TTC549 (cell line): ENCODE measurements around the gene FASLG.

Experiments used
- FAIRE-seq: peaks from 2 replicates; lab custom pipeline; 2012; peaks lifted over from hg19 to GRCh38; lab: Jason Lieb, UNC

FASLG gene

DNA sequence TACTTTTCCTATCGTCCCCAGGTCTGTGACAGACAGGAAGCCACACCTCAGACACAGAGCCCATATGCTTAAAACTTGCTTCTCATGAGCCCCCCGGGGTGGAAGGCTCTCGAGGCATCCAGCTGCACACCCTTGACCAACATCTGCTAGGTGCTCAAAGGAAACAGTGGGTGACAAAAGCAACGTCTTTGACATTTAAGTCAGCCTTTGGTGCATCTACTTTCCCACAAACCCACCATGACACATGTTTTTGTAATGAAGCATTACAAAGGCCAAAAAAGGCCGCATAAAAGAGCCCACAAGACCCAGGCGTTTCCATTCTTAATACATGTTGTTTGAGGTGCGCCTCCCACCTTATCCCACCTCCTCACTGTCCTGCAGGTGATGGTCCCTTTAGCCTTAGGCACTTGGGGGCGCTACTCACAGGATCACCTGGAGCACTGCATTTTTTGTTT is 11.8 kb upstream of the FASLG start:
- FAIRE-seq, result no peak

DNA sequence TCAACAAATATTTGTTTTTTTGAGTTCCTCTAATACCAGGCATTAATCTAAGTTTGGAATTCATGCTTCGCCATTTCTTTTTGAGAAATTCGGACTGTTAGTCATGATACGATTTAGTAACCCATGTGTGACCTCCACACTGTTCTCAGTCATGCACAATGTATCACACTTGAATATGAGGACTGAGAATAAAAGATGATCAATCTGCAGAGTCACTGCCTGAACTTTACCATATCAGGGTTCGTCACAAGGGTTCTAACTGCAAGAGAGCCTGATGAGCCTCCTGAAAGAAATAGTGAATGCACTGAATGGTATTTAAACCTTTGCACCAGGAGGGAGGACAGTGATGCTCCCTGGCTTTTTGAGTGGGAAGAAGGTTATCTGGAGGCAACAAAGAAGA is 10.9 kb upstream of the FASLG start:
- no peak for FAIRE-seq

DNA sequence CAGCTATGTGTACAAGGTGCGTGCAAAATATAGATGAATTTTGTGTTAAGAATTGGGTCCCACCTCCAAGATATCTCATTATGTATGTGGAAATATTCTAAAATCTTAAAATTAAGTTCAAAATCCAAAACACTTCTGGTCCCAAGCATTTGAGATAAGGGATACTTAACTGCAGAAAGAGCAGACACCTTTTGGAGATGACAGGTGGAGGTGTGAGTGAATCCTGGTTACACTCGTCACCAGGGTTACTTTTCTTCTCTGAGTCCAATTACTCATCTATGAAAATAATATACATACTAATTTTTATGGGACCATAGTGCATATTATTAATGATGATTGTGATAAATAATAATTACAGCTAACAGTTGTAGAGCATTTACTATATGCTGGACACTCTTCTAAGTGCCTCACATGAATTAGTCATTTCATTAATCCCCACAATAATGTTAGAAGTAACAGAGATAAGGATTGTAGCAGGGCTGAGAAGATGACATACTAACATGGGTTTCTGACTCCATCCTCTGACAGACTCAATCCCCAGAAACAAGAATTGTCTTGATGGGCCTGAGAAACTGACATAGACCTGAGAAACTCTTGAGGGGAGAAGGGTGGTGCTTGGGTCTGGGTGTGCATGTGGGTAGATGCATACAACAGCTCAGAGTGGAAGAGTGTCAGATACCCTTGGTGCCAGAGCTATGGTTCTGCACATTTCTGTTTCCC is 8.3 kb upstream of the FASLG start:
- no peak for FAIRE-seq

DNA sequence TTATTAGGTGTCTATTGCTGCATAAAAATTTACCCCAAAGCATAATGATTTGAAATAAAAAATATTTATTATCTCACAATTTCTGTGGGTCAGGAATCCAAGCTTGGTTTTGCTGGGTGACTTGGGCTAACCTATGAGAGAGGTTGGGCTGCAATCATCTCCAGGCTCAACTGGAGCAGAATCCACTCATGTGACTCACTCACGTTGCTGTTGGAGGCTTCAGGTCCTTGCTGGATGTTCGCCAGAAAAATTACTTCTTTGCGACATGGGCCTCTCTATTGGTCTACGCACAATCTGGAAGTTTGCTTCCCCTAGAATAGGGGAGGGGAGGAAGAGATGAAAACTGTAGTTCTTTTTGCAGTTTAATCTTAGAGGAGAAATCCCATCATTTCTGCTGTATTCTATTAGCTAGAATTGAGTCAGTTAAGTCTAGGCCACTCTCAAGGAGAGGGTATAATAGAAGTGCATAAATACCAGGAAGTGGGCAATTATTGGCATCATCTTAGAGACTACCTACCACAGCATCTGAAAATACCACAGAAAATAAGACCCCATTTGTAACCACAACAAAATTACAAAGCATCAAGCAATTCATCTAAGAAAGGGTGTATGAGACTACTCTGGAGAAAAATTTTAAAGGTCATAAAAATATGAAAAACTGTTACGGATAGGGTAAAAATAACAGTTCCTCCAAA is 5.7 kb upstream of the FASLG start:
- FAIRE-seq, result no peak

DNA sequence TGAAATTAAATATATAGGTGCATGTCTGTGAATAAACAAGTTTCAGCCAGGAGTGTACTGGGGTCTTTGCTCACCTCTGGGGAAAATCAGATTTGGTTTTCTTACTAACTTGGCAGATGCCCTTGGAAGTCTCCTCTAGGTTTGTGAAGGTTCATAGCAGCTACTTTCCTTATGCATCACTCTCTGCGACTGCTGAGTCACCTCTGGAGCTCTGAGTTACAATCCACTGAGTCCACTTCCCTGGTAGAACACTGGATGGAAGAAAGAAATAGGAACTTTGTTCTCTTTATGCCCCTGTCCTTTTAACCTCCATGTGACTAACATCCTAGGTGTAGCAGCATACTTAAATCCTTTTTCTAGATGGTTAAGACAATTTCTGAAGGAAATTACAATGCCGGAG is 4.4 kb upstream of the FASLG start:
- FAIRE-seq, result no peak

DNA sequence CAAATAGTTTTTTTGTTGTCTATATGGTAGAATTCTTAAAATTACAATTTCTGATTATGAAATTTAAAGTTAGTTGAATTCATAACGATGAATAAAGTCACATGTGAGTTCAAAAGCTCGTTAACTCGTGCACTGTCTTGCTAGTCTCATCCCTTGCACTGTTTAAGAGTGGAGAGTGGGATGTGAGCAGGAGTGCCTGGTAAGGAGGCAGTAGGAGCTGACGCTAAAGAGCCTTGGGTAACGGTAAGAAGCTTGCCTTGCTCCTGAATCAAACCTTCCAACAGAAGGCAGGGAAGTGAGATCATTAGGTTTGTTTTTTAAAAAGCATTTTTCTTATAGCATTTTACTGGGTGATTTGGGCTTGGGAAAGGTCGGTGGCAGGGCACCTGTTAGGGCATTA is 2.3 kb upstream of the FASLG start:
- FAIRE-seq, result no peak

DNA sequence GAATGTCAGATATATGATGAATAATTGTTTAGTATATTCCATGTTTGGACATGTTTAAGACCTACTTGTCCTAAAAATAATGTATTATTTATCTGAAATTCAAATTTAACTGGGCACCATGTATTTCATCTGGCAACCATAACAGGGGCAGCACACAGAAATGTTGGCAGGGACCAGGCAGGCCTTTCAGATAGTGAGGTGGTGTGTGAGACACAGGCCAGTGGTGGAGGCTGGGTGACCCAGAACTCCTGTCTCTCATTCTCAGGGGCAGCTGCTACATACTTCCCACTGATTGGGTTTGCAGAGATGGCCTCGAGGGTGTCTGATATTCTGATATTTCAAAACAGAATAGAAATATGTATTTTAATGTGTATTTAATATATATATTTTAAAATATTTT is 1.3 kb upstream of the FASLG start:
- no peak for FAIRE-seq

DNA sequence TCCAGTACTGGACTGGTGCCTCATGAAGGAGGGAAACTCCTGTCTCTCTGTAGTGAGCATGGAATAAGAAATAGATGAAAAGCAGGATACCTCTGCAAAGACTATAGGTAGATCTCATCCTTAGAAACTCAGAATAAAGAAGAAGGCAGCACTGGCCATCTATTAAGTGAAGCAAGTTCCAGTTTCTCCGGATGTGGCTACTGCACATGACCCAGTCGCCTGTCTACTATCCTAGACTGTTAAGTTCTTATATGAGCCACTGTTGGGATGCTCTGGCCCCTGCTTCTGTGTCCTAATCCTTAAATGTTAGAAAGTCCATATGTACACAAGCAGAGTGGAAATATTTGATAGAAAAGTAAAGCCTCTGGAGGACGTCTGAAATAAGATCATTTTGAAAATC is 2.2 kb downstream of the FASLG start:
- no peak for FAIRE-seq

DNA sequence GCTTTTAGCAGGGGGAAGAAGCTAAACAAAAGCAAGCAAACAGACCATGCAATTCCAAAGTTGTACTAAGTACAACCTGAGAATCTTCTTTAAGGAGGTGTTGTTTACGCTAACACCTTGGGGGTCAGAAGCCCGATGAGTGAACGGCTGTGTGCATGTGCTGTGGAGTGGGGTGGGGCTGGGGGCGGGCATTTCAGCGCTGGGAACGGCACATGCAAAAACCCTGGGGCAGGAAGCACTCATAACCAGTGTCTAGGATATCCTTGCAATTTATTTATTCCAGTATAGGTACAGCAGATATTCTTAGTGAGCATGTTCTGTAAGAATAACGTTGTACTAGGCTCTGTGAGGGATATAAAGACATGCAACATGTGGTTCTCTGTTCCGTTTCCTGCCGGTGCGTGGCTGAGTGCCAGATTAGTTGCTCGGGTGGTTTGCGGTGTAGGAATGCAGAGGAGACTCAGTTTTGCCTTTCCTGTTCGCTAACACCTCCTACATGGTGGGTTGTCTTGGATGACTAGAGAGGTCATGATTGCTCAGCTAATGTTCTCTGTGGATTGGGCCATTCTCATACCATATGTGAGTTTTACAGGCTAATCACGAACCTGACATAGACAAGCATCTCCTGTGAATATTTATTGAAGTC is 3.7 kb downstream of the FASLG start:
- FAIRE-seq, result no peak

DNA sequence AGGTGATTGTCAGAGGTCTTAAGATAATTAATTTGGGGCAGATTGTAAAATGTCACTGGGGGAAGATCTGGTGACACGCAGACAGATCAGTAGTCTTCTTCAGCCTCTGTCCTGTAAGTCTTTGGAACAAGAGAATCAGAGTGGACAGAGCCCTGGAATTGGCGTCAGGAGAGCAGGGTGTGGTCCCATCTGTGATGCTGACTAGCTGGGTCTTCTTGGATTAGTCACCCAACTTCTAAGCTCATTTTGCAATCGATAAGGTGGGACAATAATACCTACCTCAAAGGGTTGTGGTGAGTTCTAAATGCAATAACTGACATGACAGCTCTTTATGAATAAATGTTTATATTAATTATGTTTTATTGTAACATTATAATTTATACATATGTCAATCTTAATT is 4.8 kb downstream of the FASLG start:
- no peak for FAIRE-seq

DNA sequence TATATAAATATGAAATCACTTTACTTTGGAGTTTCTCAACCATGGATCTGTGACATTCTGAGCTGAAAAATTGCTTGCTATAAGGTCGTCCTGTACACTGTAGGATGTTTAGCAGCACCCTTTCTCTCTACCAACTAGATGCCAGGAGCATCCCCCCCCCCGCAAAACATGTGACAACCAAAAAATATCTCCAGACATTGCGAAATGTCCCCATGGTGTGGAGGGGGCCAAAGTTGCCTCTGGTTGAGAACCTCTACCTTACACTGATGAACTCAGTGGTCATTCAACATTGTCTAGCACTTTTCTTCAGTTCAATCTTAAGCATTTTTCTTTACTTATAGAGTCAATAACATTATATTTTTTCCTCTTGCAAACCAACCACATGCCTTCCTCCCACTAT is 9.2 kb downstream of the FASLG start:
- FAIRE-seq, result no peak

DNA sequence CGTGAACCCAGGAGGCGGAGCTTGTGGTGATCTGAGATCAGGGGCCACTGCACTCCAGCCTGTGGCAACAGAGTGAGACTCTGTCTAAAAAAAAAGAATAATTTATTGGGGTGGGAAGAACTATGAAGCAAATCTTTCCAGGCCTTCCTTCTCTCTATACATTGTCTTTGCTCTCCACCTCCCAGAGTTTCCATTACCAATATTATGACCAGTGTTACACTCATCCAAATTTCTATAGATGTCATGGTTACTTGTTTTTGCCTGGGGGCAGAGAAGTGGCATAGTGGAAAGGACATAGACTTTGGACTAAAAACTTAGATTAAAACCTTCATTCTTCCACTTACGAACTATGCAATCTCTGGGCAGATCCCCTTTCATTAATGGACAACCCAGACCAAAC is 10.1 kb downstream of the FASLG start:
- FAIRE-seq, result no peak

DNA sequence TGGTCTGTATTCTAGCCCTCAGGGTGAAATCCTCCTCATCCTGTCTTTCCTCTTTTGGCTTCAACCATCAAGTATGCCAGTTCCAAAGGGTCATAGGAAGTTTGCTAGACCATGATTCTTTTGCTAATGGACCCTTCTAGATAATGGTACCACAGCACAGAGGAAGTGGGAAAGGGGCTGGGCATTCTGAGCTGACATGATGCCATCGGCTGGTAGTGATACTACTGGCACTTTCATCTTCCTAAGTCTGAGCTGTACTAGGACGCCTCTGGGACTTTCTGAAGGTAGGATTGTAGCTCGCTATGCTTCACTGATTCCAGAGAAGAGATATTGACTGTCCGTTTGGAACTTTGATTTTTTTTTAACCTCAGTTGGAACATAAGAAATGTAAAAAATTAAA is 11.4 kb downstream of the FASLG start:
- no peak for FAIRE-seq

DNA sequence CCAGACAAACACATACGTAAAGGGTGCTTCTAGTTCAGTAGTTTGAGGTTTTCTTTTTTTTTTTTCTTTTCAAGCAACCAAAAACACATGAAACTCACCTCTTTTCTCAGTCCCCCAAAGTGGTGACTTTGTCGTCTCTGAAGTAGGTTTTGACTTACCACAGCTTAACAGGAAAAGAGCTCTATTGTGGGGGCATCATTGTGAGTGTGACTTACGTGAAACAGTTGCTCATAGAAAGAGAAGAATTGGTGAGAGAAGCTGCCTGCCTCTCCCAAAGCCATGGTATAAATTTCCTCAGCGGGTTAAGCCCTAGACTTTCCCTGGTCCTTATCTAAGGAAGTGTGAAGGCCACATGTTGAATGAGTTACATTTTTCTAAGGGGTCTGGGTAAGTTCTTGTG is 11.9 kb downstream of the FASLG start:
- FAIRE-seq, result no peak

DNA sequence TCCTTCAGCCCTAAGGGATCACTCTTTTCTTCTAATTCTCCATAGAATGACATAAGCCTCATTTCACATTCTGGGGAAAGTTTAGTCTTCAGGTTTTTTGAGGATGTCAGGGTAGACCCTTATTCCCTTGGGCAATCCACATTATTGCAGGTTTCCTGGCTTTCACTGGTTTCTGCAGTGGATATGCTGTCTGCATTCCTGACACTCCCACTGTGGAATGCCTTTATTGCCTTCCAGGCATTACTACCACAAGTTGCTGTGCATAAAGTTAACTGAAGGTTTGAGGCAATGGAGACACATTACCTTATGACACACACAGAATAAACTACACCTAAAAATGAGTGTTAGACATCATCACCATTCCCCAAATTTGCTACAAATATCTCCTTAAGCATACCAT is 12.7 kb downstream of the FASLG start:
- no peak for FAIRE-seq

DNA sequence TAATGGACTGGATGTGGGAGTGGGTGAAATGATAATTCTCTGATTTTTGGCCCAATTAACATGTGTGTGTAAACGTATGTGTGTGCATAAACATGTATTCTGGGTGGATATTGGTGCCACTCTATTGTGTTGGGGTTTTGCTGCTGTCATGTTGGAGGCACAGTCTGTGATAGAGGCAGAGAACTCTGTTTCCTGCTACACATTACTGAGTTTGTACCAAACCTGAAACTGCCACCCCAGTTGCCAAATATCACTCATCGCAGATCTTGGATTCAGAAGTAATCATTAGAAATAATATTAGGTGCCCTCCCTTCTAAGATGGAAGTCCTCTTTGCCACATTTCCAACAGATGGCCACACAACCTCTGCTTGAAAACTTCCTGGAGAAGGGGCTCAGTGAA is 13.8 kb downstream of the FASLG start:
- no peak for FAIRE-seq

DNA sequence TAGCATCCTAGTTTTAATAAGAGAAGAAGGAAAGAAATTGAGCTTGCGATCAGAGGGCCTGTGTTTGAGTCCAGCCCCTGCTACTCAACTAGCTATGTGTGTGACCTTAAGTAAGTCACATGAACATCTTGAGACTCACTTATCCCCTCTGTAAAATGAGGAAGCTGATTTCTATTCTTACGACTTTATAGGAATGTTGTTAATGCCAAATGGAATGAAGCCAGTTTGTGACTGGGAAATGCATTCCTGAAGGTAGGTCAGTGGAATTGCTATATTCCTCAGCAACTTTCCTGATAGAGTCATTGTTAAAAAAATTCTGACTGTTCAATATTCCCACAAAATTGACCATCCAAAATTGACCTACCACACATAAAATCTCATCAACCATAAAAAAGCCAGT is 14.9 kb downstream of the FASLG start:
- FAIRE-seq, result no peak

DNA sequence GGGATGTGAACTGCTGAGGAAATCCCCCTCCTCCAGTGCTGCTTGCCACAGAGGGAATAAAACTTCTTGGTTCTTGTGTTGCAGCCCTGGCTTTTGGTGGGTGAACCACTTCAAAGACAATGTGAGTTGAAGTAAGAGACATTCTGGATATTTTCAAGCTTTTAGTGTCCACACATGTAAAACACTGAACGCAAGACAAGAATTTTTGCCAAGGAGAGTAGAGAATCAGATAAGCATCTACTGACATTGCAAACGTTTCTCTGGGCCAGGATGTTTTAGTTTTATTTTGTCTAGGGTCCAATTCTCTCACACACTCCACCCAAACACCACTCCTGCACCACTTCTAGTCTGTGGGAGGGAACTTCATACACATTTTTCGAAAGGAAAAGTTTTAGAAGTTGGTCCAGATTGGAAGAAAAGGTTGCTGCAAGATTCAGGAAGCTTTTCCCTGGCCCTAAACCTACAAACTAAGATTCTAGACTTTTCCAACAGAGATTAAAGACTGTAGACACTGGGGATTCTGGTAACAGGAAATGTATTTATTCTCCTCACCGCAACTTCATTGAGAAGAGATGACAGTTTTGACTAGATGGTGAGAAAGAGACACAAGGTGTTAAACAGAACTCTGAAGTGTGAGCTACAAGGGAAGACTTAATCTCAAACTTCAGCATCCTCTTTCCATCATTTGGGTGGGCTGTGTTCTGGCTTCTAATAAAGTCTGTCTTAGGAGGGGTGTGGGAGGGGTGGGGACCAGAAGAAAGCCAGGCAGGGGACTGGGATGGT is 16.1 kb downstream of the FASLG start:
- FAIRE-seq, result no peak

DNA sequence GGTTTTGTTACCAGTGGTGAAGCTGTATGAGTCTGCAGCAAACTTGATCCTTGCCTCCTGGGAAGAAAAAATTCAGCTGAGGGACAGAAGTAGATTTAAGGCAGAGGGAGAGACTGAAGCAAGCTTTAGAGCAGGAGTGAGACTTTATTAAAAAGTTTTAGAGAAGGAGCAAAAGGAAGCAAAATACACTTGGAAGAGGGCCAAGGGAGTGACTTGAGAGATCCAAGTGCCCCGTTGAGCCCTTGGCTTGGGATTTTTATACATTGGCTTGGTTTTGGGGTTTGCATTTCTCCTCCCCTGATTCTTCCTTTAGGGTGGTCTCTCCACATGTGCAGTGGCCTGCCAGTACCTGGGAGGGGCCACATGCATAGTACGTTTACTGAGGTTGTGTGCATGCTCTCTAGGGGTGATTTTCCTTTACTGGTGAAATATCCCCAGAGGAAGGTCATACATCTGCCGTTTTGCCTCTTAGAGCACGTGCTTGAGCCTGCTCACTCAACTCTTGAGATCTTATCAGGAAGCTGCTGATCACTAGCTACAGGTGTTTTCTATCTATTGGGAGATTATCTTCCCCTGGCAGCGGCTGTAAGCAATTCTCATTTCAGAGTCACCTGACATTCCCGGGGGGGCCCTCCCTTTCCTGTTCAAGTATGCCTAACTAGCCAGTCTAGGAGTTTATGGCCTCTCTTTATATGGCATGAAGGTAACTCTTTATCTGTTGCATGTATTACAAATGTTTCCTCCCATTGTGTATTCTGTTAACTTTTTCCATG is 20.3 kb downstream of the FASLG start:
- FAIRE-seq, result no peak

DNA sequence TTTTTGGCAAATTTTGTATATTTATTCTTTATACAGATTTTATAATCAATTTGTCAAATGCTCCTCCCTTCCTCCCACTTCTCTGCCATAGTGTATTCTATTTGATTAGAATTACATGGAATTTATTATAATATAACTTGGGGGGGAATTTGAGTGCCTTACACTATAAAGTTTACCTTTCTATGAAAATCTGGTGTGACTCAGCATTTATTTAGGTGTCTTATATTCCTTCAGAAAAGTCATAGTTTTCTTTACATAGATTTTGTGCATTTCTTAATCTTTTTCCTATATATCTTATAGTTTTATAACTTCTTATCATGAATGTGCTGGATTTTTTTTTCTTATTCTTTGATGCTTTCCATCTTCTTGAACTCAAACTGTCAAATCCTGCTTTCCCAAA is 21.3 kb downstream of the FASLG start:
- no peak for FAIRE-seq

DNA sequence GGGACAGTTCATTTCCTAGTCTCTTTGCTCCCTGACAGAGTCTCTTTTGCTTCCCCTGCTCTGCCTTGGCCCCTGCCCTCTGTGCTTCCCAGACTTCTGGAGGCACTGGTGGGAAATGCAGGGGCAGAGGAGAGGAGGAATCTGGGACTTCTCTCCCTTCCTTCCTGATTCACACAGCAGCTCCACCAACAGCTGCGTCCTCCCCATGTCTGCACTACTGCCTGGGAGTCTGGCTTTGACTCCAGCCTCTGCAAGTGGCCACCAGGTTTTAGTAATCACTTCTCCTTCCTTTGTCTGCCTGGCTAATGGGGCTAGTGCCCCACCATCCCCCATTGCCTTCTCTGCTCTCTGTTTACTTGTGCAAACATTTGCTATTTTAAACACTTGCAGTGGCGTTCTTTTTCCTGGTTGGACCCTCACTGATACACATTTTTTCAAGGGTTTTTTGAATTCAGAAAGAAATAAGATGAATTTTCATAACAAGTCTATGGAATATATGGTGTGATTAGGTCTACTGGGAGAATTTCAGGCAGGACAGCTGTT is 21.9 kb downstream of the FASLG start:
- FAIRE-seq, result no peak

DNA sequence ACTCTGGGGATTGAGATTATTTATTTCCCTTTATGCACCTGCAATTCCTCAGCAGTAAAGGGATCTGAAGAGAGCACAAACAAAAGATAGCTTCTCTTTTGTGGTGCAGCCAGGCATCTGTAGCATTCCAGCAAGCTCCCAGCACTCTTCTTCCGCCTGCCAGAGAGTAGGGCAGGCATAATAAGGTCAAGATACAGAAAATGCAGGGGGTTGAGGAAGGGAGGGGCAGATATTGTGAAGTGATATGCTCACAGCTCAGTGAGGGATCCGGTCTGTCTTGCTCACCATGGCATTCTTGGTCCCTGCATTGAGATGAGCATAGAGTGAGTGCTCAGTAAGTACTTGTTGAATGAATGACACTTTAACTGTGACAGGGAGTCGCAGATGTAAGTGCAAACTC is 23.9 kb downstream of the FASLG start:
- FAIRE-seq, result no peak
